ENCODE measurements around the gene LRCH3.

LRCH3 gene

DNA sequence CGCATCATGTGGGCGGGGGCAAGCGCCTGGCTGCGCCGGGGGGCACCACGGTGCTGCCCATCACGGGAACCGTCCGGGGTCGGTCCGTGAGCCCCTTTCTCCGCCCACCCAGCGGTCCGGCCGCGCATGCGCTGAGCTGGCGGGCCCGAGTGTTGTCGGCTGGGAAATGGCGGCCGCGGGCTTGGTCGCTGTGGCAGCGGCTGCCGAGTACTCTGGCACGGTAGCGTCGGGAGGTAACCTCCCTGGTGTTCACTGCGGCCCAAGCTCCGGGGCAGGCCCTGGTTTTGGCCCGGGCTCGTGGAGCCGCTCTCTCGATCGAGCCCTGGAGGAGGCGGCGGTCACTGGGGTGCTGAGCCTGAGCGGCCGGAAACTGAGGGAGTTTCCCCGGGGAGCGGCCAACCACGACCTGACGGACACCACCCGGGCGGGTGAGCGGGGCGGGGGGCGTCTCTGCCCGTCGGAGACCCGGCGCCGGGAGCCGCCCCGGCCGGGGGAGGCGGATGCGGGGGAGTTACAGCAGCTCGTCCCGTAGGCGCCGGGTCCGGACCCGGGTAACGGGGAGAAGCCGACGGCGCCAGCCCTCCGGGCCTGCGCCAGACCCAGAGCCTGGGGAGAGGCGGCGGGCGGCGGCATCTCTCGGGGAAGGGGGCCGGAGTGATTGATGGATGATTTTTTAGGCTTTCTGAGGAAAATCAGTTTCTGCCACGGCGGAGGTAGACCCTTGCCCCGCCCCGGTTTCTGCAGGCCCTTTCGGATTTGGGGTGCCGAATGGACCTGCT is at the start of gene LRCH3:
Gene LRCH3 (plus strand): TSS at position 142 of the 779 bp plus-strand sequence. CDS start 25 bp downstream, at position 167.
- Mint-ChIP-seq H3K27ac (peak within 1 kb of the TSS; percentile 96), H3K27me3 (no peaks in the 10 kb centered on the region), H3K4me1 (peaks cover 50% of the 10 kb centered on the region), H3K4me3 (peak within 1 kb of the TSS; percentile 95), H3K36me3 (peaks cover 2% of the 10 kb centered on the region), H3K9me3 (no peaks in the 10 kb centered on the region)

DNA sequence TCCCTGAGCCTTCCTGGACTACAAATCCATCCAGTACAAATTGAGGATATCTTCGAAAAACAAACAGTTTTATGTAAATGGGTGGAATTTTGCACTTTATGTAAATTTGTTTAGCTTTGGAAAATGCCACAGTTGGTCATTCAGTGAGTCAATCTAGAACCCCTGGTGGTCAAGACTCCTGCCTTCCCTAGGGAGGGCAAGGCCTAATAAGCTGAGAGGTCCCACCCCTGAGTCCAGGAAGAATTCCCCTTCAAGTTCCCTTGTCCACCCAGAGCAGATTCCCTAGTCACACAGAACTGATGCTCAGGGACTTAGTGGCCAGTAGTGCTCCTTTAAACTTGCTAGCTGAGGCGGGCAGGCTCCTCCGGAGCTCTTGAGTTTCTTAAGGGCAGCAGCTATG is 48.3 kb upstream of the LRCH3 start:
- Mint-ChIP-seq H3K27ac (no peak overlapping the region), H3K36me3 (peaks cover 3% of the 10 kb centered on the region), H3K4me1 (peaks cover 7% of the 10 kb centered on the region), H3K9me3 (no peaks in the 10 kb centered on the region), H3K4me3 (no peak overlapping the region), H3K27me3 (no peaks in the 10 kb centered on the region)

GRCh38 chr3:197746209-197746608 is 44.8 kb upstream of the LRCH3 start:
- no peak overlapping the region for H3K27ac Mint-ChIP-seq
- H3K27me3 Mint-ChIP-seq: no peaks in the 10 kb centered on the region
- no peaks in the 10 kb centered on the region for H3K9me3 Mint-ChIP-seq
- peaks cover 3% of the 10 kb centered on the region for H3K36me3 Mint-ChIP-seq
- peaks cover 24% of the 10 kb centered on the region for H3K4me1 Mint-ChIP-seq
- no peak overlapping the region for H3K4me3 Mint-ChIP-seq

- peaks cover 27% of the 10 kb centered on the region for H3K4me1 Mint-ChIP-seq
- no peak overlapping the region for H3K27ac Mint-ChIP-seq
- no peak overlapping the region for H3K4me3 Mint-ChIP-seq
- peaks cover 3% of the 10 kb centered on the region for H3K36me3 Mint-ChIP-seq
- H3K9me3 Mint-ChIP-seq: no peaks in the 10 kb centered on the region
- H3K27me3 Mint-ChIP-seq: no peaks in the 10 kb centered on the region
Observed at GRCh38 chr3:197746801-197747237, 44.2 kb upstream of the LRCH3 start.

- H3K4me1 Mint-ChIP-seq: peaks cover 42% of the 10 kb centered on the region
- peak overlapping the region; percentile 99 for H3K4me3 Mint-ChIP-seq
- H3K27ac Mint-ChIP-seq: peak overlapping the region; percentile 98
- H3K9me3 Mint-ChIP-seq: no peaks in the 10 kb centered on the region
- H3K36me3 Mint-ChIP-seq: peaks cover 3% of the 10 kb centered on the region
- no peaks in the 10 kb centered on the region for H3K27me3 Mint-ChIP-seq
Observed at GRCh38 chr3:197748597-197749314, 42.3 kb upstream of the LRCH3 start.

GRCh38 chr3:197749315-197749600 is 41.8 kb upstream of the LRCH3 start:
- Mint-ChIP-seq H3K4me1 (peaks cover 47% of the 10 kb centered on the region), H3K9me3 (no peaks in the 10 kb centered on the region), H3K27me3 (no peaks in the 10 kb centered on the region), H3K36me3 (peaks cover 3% of the 10 kb centered on the region), H3K27ac (peak overlapping the region; percentile 98), H3K4me3 (peak overlapping the region; percentile 99)

GRCh38 chr3:197749601-197750395 is 41.3 kb upstream of the LRCH3 start, which contains the start of gene FYTTD1:
FYTTD1 (plus strand) TSS chr3:197749883; CDS start chr3:197749972, 89 bp downstream.
- Mint-ChIP-seq H3K27me3 (no peaks in the 10 kb centered on the region), H3K4me1 (peaks cover 51% of the 10 kb centered on the region), H3K36me3 (no peaks in the 10 kb centered on the region), H3K9me3 (no peaks in the 10 kb centered on the region), H3K4me3 (peak within 1 kb of the TSS; percentile 99), H3K27ac (peak within 1 kb of the TSS; percentile 98)

DNA sequence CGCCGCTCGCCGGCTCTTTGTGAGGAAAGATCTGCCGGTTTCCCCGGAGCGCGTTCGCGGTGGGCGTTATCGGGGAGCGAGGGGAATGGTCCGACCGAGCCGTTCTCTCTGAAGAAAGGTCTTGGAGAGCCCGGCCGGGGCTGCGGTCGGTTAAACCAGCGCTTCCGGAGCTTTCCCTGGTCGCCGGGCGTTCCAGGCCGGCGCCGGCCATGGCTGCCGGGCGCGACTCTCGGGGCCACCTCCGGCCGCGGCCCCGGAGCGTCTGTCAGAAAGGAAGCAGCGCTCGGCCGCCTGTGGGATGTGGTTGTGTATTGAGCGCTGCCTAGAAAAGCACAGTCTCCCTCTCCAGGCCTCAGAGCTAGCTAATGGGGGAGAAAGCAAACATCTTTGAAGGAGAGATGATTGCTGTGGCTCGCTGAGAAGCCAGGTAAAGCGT is 40.6 kb upstream of the LRCH3 start:
- H3K27ac Mint-ChIP-seq: peak overlapping the region; percentile 94
- peaks cover 55% of the 10 kb centered on the region for H3K4me1 Mint-ChIP-seq
- H3K36me3 Mint-ChIP-seq: no peaks in the 10 kb centered on the region
- no peaks in the 10 kb centered on the region for H3K9me3 Mint-ChIP-seq
- no peaks in the 10 kb centered on the region for H3K27me3 Mint-ChIP-seq
- H3K4me3 Mint-ChIP-seq: peak overlapping the region; percentile 97

DNA sequence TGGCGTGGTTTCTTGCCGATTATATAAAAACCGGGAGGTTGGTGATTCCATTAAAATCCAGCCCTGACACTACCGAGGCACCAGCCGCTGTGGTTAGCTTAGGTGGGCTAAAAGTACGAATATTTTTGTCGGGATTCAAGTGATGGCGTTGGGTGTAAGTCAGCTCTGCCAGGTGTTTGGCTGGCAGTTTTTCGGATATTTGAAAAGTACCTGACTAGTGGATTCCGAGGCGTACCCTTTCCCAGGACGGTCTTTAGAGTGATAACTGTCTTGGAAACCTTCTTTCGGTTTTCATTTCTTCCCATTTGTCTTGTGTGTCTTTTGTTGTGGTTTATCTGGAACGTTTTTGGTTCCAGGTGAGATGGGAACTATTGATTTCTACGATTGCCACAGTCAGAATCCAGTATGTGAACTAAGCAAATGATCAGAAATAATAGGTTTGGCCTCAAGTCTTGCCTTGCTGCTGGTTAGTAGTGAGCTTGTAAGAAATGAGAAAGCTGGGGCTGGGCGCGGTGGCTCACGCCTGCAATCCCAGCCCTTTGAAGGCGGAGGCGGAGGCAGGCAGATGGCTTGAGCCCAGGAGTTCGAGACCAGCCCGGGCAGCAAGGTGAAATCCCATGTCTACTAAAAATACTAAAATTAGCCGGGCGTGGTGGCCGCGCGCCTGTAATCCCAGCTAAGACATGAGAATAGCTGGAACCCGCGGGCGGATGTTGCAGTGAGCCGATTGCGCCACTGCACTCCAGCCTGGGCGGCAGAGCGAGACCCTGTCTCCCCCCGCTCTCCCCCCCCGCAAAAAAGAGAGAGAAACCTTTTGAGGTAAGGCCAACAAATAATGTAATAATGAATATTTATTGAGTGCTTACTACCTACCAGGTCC is 40.0 kb upstream of the LRCH3 start:
- Mint-ChIP-seq H3K27ac (peak overlapping the region; percentile 94), H3K36me3 (no peaks in the 10 kb centered on the region), H3K4me1 (peaks cover 62% of the 10 kb centered on the region)

DNA sequence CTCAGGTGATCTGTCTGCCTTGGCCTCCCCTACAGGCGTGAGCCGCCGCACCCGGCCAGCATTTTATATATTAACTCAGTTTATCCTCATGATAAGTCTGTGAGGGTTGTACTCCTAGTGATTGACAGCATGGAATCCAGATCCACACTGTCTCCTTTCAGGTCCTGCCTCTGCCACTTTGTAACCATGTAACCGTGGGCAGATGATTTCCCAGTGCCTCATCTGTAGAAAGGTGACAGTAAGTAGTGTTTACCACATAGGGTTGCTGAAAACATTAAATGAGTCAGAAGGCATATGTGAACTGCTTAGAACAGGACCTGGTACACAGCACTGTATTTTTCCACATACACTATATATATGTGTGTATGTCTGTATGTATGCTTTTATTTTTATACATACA is 38.9 kb upstream of the LRCH3 start:
- Mint-ChIP-seq H3K36me3 (peaks cover 1% of the 10 kb centered on the region), H3K27me3 (no peaks in the 10 kb centered on the region), H3K4me1 (peaks cover 69% of the 10 kb centered on the region), H3K27ac (peak overlapping the region; percentile 79), H3K4me3 (peak overlapping the region; percentile 82), H3K9me3 (no peaks in the 10 kb centered on the region)

More for the DNA sequence above, 40.0 kb upstream of the LRCH3 start:
- Mint-ChIP-seq H3K27me3 (no peaks in the 10 kb centered on the region), H3K4me3 (peak overlapping the region; percentile 97), H3K9me3 (no peaks in the 10 kb centered on the region)

DNA sequence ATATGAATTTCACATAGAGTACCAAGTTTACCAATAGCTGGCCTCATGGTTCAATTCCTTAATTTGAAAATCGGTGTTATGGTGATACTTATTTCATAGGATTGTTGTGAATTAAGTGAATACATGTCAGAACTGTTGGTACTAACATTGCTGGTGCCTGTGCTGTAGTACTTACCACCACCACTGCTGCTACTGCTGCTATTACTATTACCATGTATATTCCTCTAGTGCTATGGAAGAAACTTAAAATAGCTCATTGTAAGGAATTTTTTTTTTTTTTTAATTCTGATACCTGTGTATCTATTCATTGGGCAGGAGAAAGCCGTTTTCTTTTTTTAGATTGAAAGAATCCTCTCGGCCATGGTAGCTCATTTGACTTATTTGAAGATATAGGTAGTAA is 37.8 kb upstream of the LRCH3 start:
- H3K4me1 Mint-ChIP-seq: peaks cover 67% of the 10 kb centered on the region
- H3K27me3 Mint-ChIP-seq: no peaks in the 10 kb centered on the region
- H3K36me3 Mint-ChIP-seq: peaks cover 1% of the 10 kb centered on the region
- peak overlapping the region; percentile 23 for H3K27ac Mint-ChIP-seq
- H3K9me3 Mint-ChIP-seq: no peaks in the 10 kb centered on the region
- H3K4me3 Mint-ChIP-seq: peak overlapping the region; percentile 52

GRCh38 chr3:197756704-197757103 is 34.4 kb upstream of the LRCH3 start:
- Mint-ChIP-seq H3K4me3 (no peak overlapping the region), H3K27ac (no peak overlapping the region), H3K27me3 (no peaks in the 10 kb centered on the region), H3K4me1 (peaks cover 44% of the 10 kb centered on the region), H3K9me3 (no peaks in the 10 kb centered on the region), H3K36me3 (peaks cover 1% of the 10 kb centered on the region)

GRCh38 chr3:197758512-197758911 is 32.5 kb upstream of the LRCH3 start:
- H3K36me3 Mint-ChIP-seq: peaks cover 1% of the 10 kb centered on the region
- H3K4me1 Mint-ChIP-seq: peaks cover 29% of the 10 kb centered on the region
- no peak overlapping the region for H3K4me3 Mint-ChIP-seq
- H3K9me3 Mint-ChIP-seq: no peaks in the 10 kb centered on the region
- no peaks in the 10 kb centered on the region for H3K27me3 Mint-ChIP-seq
- no peak overlapping the region for H3K27ac Mint-ChIP-seq

GRCh38 chr3:197761784-197762183 is 29.3 kb upstream of the LRCH3 start:
- Mint-ChIP-seq H3K9me3 (no peaks in the 10 kb centered on the region), H3K36me3 (peaks cover 6% of the 10 kb centered on the region), H3K4me1 (peaks cover 2% of the 10 kb centered on the region), H3K4me3 (no peak overlapping the region), H3K27ac (no peak overlapping the region), H3K27me3 (no peaks in the 10 kb centered on the region)

DNA sequence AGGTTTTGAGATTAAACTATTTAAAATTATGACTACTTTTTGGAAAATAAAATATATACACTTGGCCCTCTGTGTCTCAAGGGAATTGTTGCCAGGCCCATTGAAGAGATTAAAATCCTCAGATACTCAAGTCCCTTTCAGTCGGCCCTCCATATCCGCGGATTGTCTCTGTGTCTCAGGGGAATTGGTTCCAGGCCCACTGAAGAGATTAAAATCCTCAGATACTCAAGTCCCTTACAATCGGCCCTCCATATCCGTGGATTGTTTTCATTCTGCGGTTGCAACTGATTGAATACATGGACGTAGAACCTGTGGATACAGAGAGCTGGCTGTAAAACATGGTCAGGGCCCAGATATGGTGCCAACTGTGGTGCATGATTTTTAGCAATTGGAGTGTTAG is 15.7 kb upstream of the LRCH3 start:
- peak overlapping the region; percentile 41 for H3K27ac Mint-ChIP-seq
- no peaks in the 10 kb centered on the region for H3K4me1 Mint-ChIP-seq
- no peaks in the 10 kb centered on the region for H3K9me3 Mint-ChIP-seq
- no peak overlapping the region for H3K4me3 Mint-ChIP-seq
- H3K27me3 Mint-ChIP-seq: no peaks in the 10 kb centered on the region
- peaks cover 13% of the 10 kb centered on the region for H3K36me3 Mint-ChIP-seq
